WTC11 (cell line): ENCODE results near the gene PHKG2. TPM values are rescaled to one million over a fixed set of nuclear protein-coding genes. Genes with fewer than 3 reads are reported as not detected.

ENCODE experiments used
- ATAC-seq: fragments of 200-7000 bp; cut with Tn5 transposase; 2 replicates; pipeline ENCODE4 v1.10.0; 2021; ENCODE audit warnings: mild to moderate bottlenecking, moderate library complexity
- CTCF ChIA-PET: fragments of 300-600 bp; sonication (Branson Sonifier 250); formaldehyde crosslinking; loops from one replicate; lab custom pipeline; 2021; ENCODE audit warnings: antibody characterized with exemption; lab: Charles Lee
- POLR2A ChIA-PET: fragments of 350-600 bp; sonication (Branson Sonifier 250); formaldehyde crosslinking; loops from one replicate; lab custom pipeline; 2021; ENCODE audit warnings: antibody characterized with exemption; lab: Charles Lee
- DNase-seq: peaks from one replicate; pipeline ENCODE4 v3.0.0; 2021; ENCODE audit warnings: low spot score
- H3K27ac Mint-ChIP-seq: 2 replicates; pipeline ENCODE4 v1.8.0; 2021; ENCODE audit warnings: mixed read lengths
- H3K27me3 Mint-ChIP-seq: 2 replicates; pipeline ENCODE4 v1.8.0; 2021; ENCODE audit warnings: low read depth, mild to moderate bottlenecking, moderate library complexity, mixed read lengths
- H3K36me3 Mint-ChIP-seq: 2 replicates; pipeline ENCODE4 v1.8.0; 2021; ENCODE audit warnings: mixed read lengths
- H3K4me1 Mint-ChIP-seq: 2 replicates; pipeline ENCODE4 v1.8.0; 2022; ENCODE audit warnings: mixed read lengths
- H3K4me3 Mint-ChIP-seq: 2 replicates; pipeline ENCODE4 v1.8.0; 2021; ENCODE audit warnings: mild to moderate bottlenecking, moderate library complexity, mixed read lengths
- H3K9me3 Mint-ChIP-seq: 2 replicates; pipeline ENCODE4 v1.8.0; 2021; ENCODE audit warnings: mixed read lengths
- ARID4B ChIP-seq: sonication (generic); formaldehyde crosslinking; IDR thresholded peaks from 2 replicates; pipeline ENCODE4 v1.8.0; 2023; ENCODE audit warnings: missing genetic modification reagents, mild to moderate bottlenecking, borderline replicate concordance
- ATF2 ChIP-seq: sonication (generic); formaldehyde crosslinking; IDR thresholded peaks from 2 replicates; pipeline ENCODE4 v1.8.1; 2022; ENCODE audit warnings: low read depth, missing genetic modification reagents, borderline replicate concordance
- ATF6 ChIP-seq: sonication (generic); formaldehyde crosslinking; IDR thresholded peaks from 2 replicates; pipeline ENCODE4 v1.8.1; 2023; ENCODE audit warnings: mild to moderate bottlenecking, missing genetic modification reagents
- CBFB ChIP-seq: sonication (generic); formaldehyde crosslinking; IDR thresholded peaks from 2 replicates; pipeline ENCODE4 v1.8.1; 2022; ENCODE audit warnings: mild to moderate bottlenecking, low read depth, missing genetic modification reagents
- CTCF ChIP-seq: fragments of 200-600 bp; IDR thresholded peaks from 2 replicates; pipeline ENCODE4 v1.8.0; 2022; ENCODE audit warnings: antibody characterized with exemption
- E2F1 ChIP-seq: sonication (generic); formaldehyde crosslinking; IDR thresholded peaks from 2 replicates; pipeline ENCODE4 v1.8.0; 2022; ENCODE audit warnings: mild to moderate bottlenecking, missing genetic modification reagents
- EMX1 ChIP-seq: fragments of 250-450 bp; sonication (Bioruptor Pico); IDR thresholded peaks from 2 replicates; pipeline ENCODE4 v1.8.0; 2021; ENCODE audit warnings: mild to moderate bottlenecking
- ETV6 ChIP-seq: sonication (generic); formaldehyde crosslinking; IDR thresholded peaks from 2 replicates; pipeline ENCODE4 v1.8.1; 2022; ENCODE audit warnings: mild to moderate bottlenecking, missing genetic modification reagents
- FOXJ3 ChIP-seq: sonication (generic); formaldehyde crosslinking; IDR thresholded peaks from 2 replicates; pipeline ENCODE4 v1.9.0; 2021; ENCODE audit warnings: missing genetic modification reagents, mild to moderate bottlenecking, borderline replicate concordance
- FOXP1 ChIP-seq: sonication (generic); formaldehyde crosslinking; IDR thresholded peaks from 2 replicates; pipeline ENCODE4 v1.8.0; 2022; ENCODE audit warnings: missing genetic modification reagents, mild to moderate bottlenecking, moderate library complexity, borderline replicate concordance
- GRHL2 ChIP-seq: fragments of 250-450 bp; sonication (Bioruptor Pico); IDR thresholded peaks from 2 replicates; pipeline ENCODE4 v1.8.0; 2022; ENCODE audit warnings: mild to moderate bottlenecking, moderate library complexity; ENCODE audit not compliant: insufficient replicate concordance, severe bottlenecking
- HMGA2 ChIP-seq: fragments of 250-450 bp; sonication (Bioruptor Pico); IDR thresholded peaks from 2 replicates; pipeline ENCODE4 v1.4.0; 2021; ENCODE audit warnings: mild to moderate bottlenecking, moderate library complexity
- JAZF1 ChIP-seq: fragments of 250-450 bp; sonication (Bioruptor Pico); IDR thresholded peaks from 2 replicates; pipeline ENCODE4 v1.9.0; 2021; ENCODE audit warnings: moderate library complexity, mild to moderate bottlenecking, inconsistent platforms
- MAX ChIP-seq: sonication (generic); formaldehyde crosslinking; IDR thresholded peaks from 2 replicates; pipeline ENCODE4 v1.8.0; 2022; ENCODE audit warnings: mild to moderate bottlenecking, missing genetic modification reagents
- NFYB ChIP-seq: sonication (generic); formaldehyde crosslinking; conservative IDR thresholded peaks from 2 replicates; pipeline ENCODE4 v1.8.0; 2022; ENCODE audit warnings: low read depth, missing genetic modification reagents
- OVOL2 ChIP-seq: fragments of 250-450 bp; sonication (Bioruptor Pico); IDR thresholded peaks from 2 replicates; pipeline ENCODE4 v1.9.0; 2021; ENCODE audit warnings: mild to moderate bottlenecking, borderline replicate concordance
- PREB ChIP-seq: sonication (generic); formaldehyde crosslinking; IDR thresholded peaks from 2 replicates; pipeline ENCODE4 v1.8.1; 2022; ENCODE audit warnings: mild to moderate bottlenecking, missing genetic modification reagents, moderate library complexity, borderline replicate concordance
- SOX15 ChIP-seq: fragments of 250-450 bp; sonication (Bioruptor Pico); IDR thresholded peaks from 2 replicates; pipeline ENCODE4 v1.9.0; 2021; ENCODE audit warnings: mild to moderate bottlenecking
- USF2 ChIP-seq: sonication (generic); formaldehyde crosslinking; IDR thresholded peaks from 2 replicates; pipeline ENCODE4 v1.8.1; 2023; ENCODE audit warnings: mild to moderate bottlenecking, missing genetic modification reagents, moderate library complexity
- ZMAT4 ChIP-seq: fragments of 250-450 bp; sonication (Bioruptor Pico); IDR thresholded peaks from 2 replicates; pipeline ENCODE4 v1.9.0; 2021; ENCODE audit warnings: mild to moderate bottlenecking
- ZNF121 ChIP-seq: sonication (generic); formaldehyde crosslinking; IDR thresholded peaks from 2 replicates; pipeline ENCODE4 v1.8.0; 2023; ENCODE audit warnings: missing genetic modification reagents
- ZNF317 ChIP-seq: sonication (generic); formaldehyde crosslinking; IDR thresholded peaks from 2 replicates; pipeline ENCODE4 v1.8.1; 2023; ENCODE audit warnings: low read depth, mild to moderate bottlenecking, moderate library complexity, missing genetic modification reagents, borderline replicate concordance
- total RNA-seq: library from RNA; stranded (reverse); gene quantifications from 3 replicates; pipeline ENCODE4 v1.2.3, GENCODE V29; 2021

Gene PHKG2
- total RNA-seq, 1 experiment from 2014 or later: 50.5 TPM

- ATAC-seq (peak; percentile 80), DNase-seq (peak; percentile 88)
- Mint-ChIP-seq H3K36me3 (peaks cover 25% of the 10 kb centered on the region), H3K9me3 (no peaks in the 10 kb centered on the region), H3K4me1 (peaks cover 25% of the 10 kb centered on the region), H3K4me3 (peak overlapping the region; percentile 91), H3K27ac (peak overlapping the region; percentile 98), H3K27me3 (peaks cover 3% of the 10 kb centered on the region)
- CTCF ChIA-PET: interaction anchor here (0.8 to 1.5 kb wide), 5 partner anchors 22 to 166 kb away, joined by 4 to 8 read pairs (median 5); no protein-coding TSS in a partner anchor
- POLR2A ChIA-PET: interaction anchor here (0.6 to 1.2 kb wide), 12 partner anchors 11 to 126 kb away, joined by 3 to 12 read pairs (median 3); partner anchors contain the start of genes BCL7C, CFAP119, PHKG2 and ZNF629
- TF ChIP-seq ZNF317 (CRISPR knock-in tag) (peak; percentile 42; the same call in 1 of the 2 replicates), FOXJ3 (no peak), CBFB (CRISPR knock-in tag) (peak; percentile 96), SOX15 (CRISPR knock-in tag) (no peak), ZMAT4 (CRISPR knock-in tag) (peak; percentile 11), OVOL2 (CRISPR knock-in tag) (no peak; the same call in 1 of the 2 replicates), MAX (CRISPR knock-in tag) (peak; percentile 92), ZNF121 (CRISPR knock-in tag) (no peak), E2F1 (CRISPR knock-in tag) (0 out of 2 replicates have a peak, but pooled peaks have one; percentile 63), ATF2 (CRISPR knock-in tag) (no peak), HMGA2 (CRISPR knock-in tag) (no peak), ATF6 (no peak), JAZF1 (CRISPR knock-in tag) (no peak), GRHL2 (CRISPR knock-in tag) (no peak), NFYB (CRISPR knock-in tag) (no peak), CTCF (no peak), FOXP1 (CRISPR knock-in tag) (peak; percentile 87), ETV6 (CRISPR knock-in tag) (no peak; the same call in 1 of the 2 replicates), USF2 (peak; percentile 54), EMX1 (peak; percentile 85), PREB (no peak; the same call in 1 of the 2 replicates), ARID4B (CRISPR knock-in tag) (peak; percentile 88)
These were observed 27.4 kb downstream of the PHKG2 start for GRCh38 chr16:30775392-30776188.
